ENCODE data around the gene UBE2G2.

- TF ChIP-seq NFIC (IDR thresholded peaks at IDR 0.05): no peak
- TF ChIP-seq CEBPB (IDR thresholded peaks at IDR 0.05): no peak
- TF ChIP-seq CREB1 (IDR thresholded peaks at IDR 0.05; ENCODE audit: low read depth): no peak
- no peak for TF ChIP-seq RAD21 (IDR thresholded peaks at IDR 0.05; ENCODE audit: low read depth)
- TF ChIP-seq EP300 (IDR thresholded peaks at IDR 0.05; ENCODE audit: borderline replicate concordance): no peak
- no peak for TF ChIP-seq TEAD4 (IDR thresholded peaks at IDR 0.05)
- TF ChIP-seq TAF1 (IDR thresholded peaks at IDR 0.05; ENCODE audit: low read depth): no peak
- no peak for TF ChIP-seq MAX (IDR thresholded peaks at IDR 0.05)
- TF ChIP-seq ZBTB7A (IDR thresholded peaks at IDR 0.05; ENCODE audit: low read depth): no peak
- no peak for TF ChIP-seq EGR1 (IDR thresholded peaks at IDR 0.05)
- TF ChIP-seq TCF12 (IDR thresholded peaks at IDR 0.05; ENCODE audit: low read depth): no peak
Measured at GRCh38 chr21:44758781-44759627, 42.6 kb downstream of the UBE2G2 start.

All from Ishikawa (cell line).